Measurements from ENCODE around the gene PLPPR4.

GRCh38 chr1:99331083-99331482 is 66.8 kb downstream of the PLPPR4 start:
- no peak for TF ChIP-seq CTCF (IDR thresholded peaks at IDR 0.05)
- no peak for TF ChIP-seq ZFX (IDR thresholded peaks at IDR 0.05; ENCODE audit: borderline replicate concordance)

Data from 22Rv1 (cell line).